NCI-H1436 treated with DMSO at 0.1 percent for 48 hours (cell line): ENCODE measurements around the gene TTLL10.
"Not testable (repeated sequence)": the region's sequence is repeated elsewhere in the genome, so short reads cannot be mapped to it uniquely, and the experiment has no call there.

Experiments
- DNase-seq: peaks from one replicate; lab custom pipeline; 2025; lab: John Stamatoyannopoulos, UW

Gene TTLL10

GRCh38 chr1:1171546-1172340 is 1.9 kb upstream of the TTLL10 start:
- no peak for DNase-seq

- DNase-seq = no peak
Observed at GRCh38 chr1:1173061-1173792, 453 bp upstream of the TTLL10 start.

- no peak for DNase-seq
Observed at GRCh38 chr1:1175221-1176062, 1.8 kb downstream of the TTLL10 start.

- not testable (repeated sequence) for DNase-seq
Observed at GRCh38 chr1:1176063-1176761, 2.5 kb downstream of the TTLL10 start.

GRCh38 chr1:1176931-1177330 is 3.3 kb downstream of the TTLL10 start:
- DNase-seq = no peak

DNA sequence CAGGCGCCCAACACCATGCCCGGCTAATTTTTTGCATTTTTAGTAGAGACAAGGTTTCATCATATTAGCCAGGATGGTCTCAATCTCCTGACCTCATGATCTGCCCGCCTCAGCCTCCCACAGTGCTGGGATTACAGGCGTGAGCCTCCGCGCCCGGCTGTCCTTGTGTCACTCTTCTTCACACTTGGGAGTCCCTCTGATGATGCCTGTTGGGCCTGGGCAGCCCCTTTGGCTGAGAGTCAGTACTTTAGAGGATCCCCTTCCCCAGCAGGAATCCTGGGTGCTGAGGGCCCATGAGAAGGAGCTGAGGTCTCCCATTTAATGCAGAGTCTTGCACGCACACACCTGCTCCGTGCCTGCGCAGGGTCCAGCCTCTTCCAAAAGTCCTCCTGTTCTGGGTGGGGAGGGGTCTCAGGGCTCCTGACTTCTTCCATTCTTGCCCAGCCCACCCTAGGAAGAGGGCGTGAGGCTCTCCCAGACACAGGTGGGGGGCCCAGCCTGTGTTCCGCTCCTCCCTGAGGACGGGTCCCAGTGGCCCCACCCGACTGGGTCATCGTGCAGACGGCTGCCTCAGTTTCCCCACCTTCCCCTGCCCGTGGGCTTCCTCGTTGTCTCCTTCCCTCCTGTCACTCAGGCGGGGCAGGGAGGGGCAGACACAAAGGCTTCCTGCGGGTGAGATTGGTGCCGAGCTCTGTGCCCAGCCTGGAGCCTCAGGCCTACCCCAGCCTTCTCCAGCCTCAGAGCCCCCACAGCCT is 3.9 kb downstream of the TTLL10 start:
- DNase-seq = no peak

DNA sequence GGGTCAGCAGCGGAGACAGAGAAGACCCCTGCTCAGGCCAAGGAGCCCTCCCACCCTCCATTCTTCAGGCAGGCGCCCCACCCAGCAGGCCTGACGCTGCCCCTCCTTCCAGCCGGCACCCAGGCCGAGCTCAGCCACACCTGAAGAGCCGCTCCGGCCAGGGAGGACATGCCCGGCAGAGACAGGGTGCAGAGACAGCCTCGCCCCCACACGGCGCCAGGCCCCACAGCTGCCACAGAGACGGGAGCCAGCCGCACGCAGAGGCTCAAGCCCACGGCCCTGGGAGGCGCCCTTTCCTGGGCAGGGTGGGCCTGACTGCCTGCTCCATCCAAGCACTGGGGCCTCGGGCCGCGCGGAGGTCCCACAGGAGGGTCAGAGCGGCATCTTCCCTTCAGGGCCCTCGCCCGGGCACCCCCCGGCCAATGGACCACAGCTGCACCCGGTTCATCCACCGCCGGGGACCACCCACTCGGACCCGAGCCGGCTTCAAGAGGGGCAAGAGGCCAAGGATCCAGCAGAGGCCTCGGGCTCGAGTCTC is 5.2 kb downstream of the TTLL10 start:
- no peak for DNase-seq

GRCh38 chr1:1179346-1179982 is 5.8 kb downstream of the TTLL10 start:
- no peak for DNase-seq

DNA sequence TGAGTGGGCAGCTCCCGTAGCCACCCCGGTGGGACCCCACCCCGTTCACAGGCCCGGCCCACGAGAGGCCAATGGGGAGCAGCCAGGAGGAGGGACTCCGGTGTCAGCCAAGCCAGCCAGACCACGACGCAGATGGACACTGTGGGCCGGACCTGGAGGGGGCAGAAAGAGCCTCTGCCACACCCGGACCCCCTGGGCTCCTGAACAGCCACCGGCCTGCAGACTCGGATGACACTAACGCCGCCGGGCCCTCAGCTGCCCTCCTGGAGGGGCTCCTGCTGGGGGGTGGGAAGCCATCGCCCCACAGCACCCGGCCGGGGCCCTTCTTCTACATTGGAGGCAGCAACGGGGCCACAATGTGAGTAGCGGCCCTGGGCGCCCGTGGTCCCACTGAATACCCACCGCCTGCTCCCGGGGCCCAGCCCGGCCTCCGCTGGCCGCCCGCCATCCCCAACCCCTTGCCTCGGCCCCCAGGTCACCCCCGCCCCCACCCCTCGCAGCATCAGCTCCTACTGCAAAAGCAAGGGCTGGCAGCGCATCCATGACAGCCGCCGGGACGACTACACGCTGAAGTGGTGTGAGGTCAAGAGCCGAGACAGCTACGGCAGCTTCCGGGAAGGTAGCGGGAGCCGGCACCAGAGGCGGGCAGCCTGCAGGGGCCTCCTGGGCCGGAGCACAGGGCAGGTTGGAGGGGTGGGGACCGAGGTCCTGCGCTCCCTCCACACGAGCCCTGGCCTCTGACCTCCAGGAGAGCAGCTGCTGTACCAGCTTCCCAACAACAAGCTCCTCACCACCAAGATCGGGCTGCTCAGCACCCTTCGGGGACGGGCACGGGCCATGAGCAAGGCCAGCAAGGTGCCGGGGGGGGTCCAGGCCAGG is 6.5 kb downstream of the TTLL10 start:
- DNase-seq = no peak

DNA sequence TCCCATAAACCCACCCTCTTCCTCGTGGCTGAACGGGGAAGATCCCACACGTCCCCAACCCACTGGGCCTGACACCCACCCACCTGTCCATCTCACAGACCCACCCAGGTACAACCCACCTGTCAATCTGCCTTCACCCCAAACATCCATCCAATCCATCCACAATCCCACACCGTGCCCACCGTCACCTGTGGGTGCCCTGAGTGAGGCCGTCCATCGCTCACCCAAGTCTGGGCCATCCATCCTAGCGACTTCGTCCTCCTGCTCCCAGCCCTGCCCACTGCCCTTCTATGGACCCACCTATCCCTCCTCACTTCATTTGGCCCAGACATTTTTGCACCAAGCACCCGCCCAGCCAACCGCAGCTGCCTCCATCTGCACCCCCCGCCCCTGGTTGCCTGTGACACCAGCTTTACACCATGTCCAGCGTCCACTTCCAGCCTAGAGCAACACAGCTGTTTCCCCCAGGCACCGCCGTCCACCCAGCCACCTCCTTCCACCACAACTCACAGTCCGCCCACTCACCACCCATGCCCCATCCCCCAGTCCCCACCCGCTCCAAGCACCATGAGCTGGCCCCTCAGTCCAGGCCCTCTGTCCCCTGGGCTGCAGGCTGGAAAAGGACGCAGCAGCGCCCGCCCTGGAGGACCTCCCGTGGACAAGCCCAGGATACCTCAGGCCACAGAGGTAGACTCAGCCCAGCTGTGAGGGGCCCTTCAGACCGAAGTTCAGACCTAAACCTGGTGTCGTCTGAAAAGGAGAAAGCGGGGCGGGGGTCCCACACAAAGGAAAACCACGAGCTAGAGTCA is 7.7 kb downstream of the TTLL10 start:
- no peak for DNase-seq

DNA sequence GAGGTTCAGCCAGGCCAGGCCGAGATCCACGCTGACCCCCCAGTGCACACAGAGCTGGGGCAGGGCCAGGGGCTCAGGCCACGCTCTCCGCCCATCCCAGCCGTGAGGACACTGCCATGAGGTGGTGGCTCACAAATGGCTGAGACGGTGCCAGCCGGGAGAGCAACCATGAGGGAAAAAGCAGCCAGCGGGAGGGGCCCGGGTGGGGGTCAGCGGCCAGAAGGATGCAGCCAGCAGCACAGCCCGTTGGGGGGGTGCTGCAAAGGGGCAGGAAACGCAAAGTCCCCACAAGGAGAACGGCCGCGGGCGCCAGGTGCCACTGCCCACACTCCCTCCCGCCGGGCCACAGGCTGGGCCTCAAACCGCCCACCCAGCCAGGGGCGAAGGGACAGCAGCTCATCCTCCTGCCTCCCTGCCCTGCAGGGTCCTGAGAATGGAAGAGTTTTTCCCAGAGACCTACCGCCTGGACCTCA is 8.3 kb downstream of the TTLL10 start:
- DNase-seq = no peak

GRCh38 chr1:1182491-1183220 is 9.0 kb downstream of the TTLL10 start:
- no peak for DNase-seq

DNA sequence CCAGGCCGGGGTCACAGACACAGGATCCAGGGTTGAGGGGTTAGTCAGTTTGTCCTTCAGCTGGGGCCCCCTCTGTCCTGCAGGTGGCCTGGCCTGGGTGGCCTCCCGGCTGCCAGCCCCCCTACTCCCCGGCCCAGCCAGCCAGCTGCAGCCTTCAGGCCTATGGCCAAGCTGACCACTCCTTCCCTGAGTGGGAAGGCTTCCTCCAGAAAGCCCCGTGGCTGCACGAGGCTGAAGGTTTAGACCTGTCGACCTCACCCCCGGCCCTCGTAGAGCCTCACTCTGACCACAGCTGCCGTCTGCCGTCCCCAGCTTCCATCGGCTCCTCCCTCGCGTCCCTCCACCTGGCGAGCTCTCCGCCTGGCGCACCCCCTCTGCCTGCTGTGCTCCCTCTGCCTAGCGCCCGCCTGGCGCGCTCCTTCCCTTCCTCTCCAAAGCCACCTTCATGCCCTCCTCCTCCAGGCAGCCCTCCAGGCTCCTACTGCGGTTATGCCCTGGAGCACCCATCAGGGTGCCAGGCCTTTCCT is 9.6 kb downstream of the TTLL10 start:
- DNase-seq = no peak

DNA sequence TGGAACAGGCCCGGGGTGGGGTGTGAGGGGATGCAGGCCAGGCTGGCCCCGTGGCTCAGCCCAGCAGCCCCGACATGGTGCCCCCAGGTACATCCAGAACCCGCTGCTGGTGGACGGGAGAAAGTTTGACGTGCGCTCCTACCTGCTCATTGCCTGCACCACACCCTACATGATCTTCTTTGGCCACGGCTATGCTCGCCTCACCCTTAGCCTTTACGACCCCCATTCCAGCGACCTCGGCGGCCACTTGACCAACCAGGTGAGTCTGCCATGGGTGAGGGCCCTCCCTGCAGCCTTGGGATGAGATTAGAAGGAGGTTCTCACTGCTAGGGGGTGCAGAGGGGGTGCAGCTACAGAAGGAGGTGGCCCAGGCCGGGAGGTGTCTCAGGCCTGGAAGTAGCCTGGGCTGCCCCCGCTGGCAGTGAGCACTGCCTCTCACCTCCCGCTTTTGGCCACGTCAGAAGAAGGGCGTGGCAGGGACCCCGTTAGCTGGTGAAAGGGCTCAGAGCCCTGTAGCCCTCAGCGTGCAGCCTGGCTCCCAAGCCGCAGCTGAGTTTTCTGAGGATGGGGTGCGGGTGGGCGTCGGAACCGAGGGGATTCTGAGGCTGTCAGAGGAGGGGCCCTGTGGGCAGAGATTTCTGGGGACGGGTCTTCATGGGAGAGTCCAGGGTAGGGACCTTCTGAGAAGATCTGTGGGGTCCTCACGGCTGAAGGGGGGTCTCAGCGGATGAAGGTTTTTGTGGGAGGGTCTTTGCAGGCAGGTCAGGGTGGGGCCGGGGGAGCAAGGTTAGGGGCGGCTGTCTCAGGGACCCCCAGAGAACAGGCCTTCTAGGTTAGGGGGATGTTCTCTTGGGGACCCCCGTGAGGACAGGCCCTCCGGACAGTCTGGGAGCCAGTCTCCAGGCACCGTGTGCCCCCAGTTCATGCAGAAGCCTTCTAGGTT is 10.4 kb downstream of the TTLL10 start:
- no peak for DNase-seq

GRCh38 chr1:1185101-1185765 is 11.6 kb downstream of the TTLL10 start:
- DNase-seq = no peak

DNA sequence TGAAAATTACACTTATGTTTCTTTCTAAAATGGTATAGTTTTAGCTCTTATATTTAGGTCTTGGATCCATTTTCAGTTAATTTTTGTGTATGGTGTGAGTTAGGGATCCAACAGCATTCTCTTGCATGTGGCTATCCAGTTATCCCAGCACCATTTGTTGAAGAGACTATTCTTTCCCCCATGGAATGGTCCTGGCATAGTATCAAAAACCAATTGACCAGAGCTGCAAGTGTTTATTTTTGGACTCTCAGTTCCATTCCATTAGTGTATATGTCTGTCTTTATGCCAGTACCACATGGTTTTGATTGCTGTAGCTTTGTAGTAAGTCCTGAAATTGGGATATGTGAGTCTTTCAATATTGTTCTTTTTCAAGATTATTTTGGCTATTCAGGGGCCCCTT is 14.3 kb downstream of the TTLL10 start:
- DNase-seq = no peak
